NCI-H2171 (cell line): ENCODE measurements around the gene LST1.
"Not testable (repeated sequence)": the region's sequence is repeated elsewhere in the genome, so short reads cannot be mapped to it uniquely, and the experiment has no call there.

ENCODE experiments used
- DNase-seq: peaks from one replicate; lab custom pipeline; 2025; lab: John Stamatoyannopoulos, UW

Gene LST1

DNA sequence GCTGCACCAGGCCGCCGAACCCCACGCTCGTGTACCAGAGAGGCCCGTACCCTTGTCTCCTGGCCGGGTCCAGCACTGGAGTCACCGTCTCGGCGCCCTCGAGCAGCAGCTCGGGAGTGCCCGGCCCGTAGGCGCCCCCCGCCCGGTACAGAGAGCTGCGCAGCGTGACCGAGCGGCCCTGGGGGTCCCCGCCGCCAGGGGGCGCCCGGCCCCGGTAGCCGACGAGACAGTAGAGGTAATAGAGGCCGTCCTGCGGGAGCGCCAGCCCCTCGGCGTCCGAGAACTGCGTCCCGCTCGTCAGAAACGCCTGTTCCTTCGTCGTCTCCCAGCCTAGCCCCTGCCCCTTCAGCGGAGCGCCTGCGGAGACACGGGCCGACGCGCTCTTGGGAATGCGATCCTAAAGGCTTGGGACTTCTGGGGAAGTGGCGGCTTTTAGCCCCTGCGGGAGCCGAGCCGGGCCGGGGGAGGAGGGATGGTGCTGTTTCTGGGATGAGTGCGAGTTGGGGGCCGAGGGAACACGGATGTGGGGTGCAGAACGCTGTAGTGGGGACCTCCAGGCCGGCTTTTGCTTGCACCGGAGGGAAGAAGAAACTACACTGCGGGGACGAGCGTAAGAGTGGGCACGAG lies 5.2 kb upstream of the LST1 start:
- DNase-seq: peak; percentile 49

DNA sequence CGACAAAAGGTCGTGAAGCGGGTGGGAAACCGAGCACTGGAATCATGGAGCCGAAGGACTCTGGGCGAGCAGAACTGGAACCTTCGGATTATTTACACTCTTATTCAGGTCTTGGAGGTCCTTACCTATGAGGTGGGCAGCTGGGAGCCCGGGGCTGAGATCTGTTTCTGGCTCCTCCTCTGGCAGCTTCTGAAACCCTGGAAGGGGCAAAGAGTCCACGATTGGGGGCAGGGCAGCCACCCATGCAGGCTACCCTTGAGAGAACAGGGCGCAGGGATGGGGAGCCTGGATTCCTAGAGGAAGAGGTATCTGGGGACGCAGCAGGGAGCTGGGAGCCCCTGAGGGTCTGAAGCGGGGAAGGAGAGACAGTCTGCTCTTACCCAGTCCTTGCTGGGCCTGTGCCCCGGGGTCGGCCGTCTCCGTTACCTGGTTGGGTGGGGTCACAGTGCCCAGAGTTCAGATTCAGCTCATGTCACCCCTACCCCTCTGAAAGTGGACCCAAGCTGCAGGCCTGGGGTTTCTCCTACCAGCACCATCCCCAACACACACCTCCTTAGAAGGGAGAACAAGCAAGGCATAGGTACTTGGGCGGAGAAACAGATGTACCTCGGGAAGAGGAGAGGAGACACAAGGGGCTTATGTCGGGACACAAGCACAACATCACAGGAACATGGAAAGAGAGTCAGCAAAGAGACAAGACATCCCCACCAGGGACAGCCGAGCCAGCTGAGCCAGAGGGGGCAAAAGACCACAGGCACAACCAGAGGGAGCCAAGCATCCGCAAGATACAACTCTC lies 4.4 kb upstream of the LST1 start:
- no peak for DNase-seq

GRCh38 chr6:31582230-31582643 lies 3.8 kb upstream of the LST1 start, which contains the start of gene LTB:
TSS of gene LTB (minus strand) at chr6:31582424. CDS start at chr6:31582417, 7 bp downstream.
- no peak for DNase-seq

DNA sequence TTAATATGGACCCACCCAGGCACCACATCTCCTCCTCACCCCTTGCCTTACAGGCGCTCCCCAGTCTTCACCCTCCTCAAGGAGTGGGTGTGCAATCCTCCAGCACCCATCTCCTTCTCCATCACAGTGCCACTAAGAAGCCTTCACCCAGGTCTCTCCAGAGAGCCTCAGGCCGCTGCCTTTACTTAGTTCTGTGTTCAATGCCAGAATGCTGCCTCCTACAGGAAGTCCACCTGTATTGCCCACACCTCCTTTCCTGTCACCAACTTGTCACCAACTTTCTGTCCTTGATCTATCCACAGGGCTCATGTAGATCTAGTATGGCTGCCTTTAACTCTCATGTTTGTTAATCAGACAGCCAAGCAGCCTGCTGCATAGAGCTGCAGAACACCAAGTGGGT lies 586 bp upstream of the LST1 start:
- DNase-seq: no peak

GRCh38 chr6:31586599-31587281 lies 663 bp downstream of the LST1 start:
- DNase-seq: no peak

GRCh38 chr6:31587791-31588777 lies 2.0 kb downstream of the LST1 start:
- no peak for DNase-seq

DNA sequence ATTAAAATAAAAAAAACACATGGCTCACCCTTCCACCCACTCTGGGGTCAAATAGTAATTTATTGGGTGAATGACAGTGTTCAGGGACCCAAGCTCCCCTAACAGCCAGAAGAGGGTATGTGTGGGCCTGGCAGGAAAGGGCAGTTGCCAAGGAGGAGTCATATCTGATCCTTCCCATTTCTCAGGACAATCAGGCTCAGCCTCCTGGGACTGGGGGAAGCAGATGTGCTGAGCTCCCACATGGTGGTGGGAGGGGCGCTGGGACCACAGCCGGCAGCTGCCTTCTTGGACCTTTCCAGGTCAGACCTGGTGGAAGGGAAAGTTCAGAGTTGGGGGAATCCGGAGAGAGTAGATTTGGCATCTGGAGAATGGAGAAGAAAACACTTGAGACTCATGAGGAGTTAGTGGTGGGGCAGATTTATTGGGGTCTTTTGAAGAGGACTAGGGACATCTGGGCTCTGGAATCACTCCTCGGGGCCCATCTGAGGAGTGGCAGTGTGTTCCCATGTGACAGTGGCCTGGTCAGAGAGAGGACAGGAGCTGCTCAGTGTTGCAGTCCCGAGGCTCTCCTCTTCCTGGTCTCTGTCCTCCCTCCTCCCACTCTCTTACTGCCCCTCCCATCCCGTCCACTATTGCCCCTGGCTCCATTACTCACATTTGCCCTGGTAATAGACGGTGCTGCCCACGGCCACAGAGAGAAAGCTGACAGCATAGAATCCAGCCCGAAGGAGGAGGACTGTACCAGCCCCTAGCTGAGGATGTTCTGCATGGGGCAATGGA lies 3.0 kb downstream of the LST1 start:
- no peak for DNase-seq

DNA sequence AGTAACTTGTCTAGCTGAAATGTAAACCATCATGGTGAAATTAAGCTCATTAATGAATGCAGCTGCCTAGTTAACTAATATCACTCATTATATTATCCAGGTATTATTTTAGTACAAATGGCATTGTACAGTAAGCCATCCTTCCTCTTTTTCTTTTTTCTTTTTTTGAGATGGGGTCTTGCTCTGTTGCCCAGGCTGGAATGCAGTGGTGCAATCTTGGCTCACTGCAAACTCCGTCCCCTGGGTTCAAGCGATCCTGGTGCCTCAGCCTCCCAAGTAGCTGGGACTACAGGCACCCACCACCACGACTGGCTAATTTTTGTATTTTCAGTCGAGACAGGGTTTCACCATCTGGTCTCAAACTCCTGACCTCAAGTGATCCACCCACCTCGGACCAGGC lies 4.6 kb downstream of the LST1 start:
- DNase-seq: not testable (repeated sequence)

GRCh38 chr6:31592396-31592771 lies 6.3 kb downstream of the LST1 start:
- no peak for DNase-seq

GRCh38 chr6:31597006-31597405 lies 10.9 kb downstream of the LST1 start:
- DNase-seq: no peak

- DNase-seq: no peak
Observed at GRCh38 chr6:31607317-31607716, 21.2 kb downstream of the LST1 start.

DNA sequence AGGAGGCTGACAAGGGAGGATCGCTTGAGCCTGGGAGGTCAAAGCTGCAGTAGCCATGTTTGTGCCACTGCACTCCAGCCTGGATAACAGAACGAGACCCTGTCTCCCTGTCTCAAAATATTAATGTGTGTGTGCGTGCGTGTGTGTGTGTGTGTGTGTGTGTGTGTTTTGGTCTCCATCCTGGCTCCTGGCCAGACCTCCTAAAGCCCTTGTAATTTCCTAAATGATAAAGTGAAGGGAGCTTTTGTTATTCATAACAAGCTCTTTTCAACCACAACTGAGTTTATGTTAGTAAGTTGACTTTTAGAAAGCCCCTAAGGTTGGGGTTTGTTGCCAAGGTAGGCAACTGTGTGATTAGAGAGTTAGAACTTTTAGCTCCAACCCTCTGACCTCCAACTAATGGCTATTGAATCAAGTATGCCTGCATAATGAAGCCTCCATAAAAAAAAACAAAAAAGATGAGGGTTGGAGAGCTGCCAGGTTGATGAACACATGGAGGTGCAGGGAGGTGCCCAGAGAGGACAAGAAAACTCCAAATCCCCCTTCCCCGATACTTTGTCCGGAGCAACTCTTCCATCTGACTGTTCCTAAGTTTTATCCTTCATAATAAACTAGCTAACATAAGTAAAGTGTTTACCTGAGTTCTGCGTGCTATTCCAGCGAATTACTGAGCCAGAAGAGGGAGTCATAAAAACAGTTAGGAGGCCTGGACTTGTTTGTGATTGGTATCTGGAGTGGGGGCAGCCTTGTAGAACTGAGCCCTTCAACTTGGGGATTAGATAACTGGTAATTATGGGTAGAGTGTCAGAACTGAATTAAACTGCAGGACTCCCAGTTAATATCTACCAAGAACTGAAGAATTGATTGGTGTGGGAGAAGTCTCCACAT lies 23.7 kb downstream of the LST1 start:
- no peak for DNase-seq

GRCh38 chr6:31610968-31611367 lies 24.9 kb downstream of the LST1 start:
- no peak for DNase-seq

DNA sequence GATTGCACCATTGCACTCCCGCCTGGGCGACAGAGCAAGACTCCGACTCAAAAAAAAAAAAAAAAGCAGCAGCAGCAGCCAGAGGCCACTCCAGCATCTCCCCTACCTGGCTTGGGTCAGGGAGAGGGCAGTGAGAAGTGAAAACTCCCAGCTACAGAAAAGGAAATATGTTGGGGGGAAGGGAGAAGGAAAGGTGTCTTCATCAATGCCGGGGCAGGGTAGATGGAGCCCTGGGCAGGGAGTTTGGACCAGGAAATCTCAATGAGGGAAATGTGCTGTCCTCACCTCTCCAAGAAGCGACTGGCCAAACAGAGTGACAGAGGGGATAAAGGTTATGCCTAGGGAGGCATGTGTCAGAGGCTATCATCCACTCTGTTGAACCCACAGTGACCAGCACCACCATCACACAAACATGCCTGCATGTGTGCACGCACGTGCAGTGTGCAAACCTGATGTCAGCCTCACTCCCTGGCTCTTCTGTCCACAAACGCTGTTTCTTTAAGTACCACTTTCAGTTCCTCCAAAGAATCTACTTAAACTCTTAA lies 28.1 kb downstream of the LST1 start:
- no peak for DNase-seq

GRCh38 chr6:31614684-31615578 lies 28.9 kb downstream of the LST1 start, which contains the start of gene AIF1:
TSS of gene AIF1 (plus strand) at chr6:31615234. CDS start at chr6:31615330, 96 bp downstream.
- DNase-seq: no peak

DNA sequence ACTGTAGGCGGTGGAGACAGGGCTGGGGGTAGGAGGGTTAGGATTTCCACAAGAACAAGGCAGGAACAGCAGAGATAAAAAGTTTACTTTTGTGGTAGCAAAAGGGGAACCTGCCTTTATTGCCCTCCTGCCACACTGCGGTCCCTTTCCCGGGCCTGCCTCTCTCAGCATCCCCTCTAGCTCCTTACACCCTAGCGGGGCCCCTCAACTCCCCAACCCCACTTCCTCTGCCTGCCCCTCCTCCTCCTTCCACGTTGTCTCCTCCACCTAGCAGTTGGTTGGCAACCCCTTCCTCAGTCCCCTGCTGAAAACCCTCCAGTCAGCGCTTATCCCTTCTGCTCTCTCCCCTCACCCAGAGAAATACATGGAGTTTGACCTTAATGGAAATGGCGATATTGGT lies 29.7 kb downstream of the LST1 start:
- DNase-seq: no peak

GRCh38 chr6:31617010-31617409 lies 30.9 kb downstream of the LST1 start:
- DNase-seq: no peak

DNA sequence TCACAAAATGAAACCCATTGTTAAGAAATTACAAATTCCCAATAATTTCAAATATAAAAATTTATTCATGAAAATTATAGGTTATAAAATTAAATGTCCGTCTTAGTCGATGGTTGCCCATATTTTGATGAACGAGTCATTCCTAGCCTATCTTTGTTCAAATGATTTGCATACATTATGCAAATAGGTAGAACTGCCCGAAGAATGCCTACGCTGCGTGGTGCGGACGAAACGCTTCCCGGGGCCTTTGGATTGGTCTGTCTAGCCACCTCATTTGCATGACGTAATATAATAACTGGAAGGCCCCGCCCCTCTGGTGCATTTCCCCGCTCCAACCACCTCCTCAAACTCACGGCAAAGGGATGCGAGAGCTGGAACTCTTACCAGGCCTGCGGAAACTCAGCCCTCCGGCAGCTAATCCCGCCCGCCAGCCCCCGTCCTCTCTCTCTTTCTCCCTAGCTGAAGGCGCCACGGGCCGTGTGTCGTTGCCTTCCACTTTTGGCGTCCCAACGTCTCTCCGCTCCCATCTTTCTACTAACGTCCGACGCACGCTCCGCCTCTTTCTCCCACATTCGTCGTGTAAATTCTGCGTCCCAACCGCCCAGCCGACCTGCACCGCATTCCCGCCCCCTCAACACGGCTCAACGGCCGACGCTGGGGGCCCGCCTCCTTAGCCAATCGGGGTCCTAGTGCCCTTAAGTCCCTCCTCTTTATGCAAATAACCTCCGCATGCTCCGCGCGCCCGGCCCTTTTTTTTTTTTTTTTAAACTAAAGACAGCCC lies 33.9 kb downstream of the LST1 start:
- peak; percentile 98 for DNase-seq
